ENCODE results near the gene KLK2.
"Not testable (repeated sequence)": the region's sequence is repeated elsewhere in the genome, so short reads cannot be mapped to it uniquely, and the experiment has no call there.

The KLK2 gene

GRCh38 chr19:50896089-50896590 is 22.9 kb downstream of the KLK2 start:
- not testable (repeated sequence) for DNase-seq

- no peak for DNase-seq
Measured at GRCh38 chr19:50896591-50897190, 23.5 kb downstream of the KLK2 start.

- no peak for DNase-seq
Measured at GRCh38 chr19:50897191-50897607, 24.0 kb downstream of the KLK2 start.

- DNase-seq, result no peak
Measured at GRCh38 chr19:50897612-50898011, 24.4 kb downstream of the KLK2 start.

- DNase-seq, result no peak
Measured at GRCh38 chr19:50898018-50898417, 24.8 kb downstream of the KLK2 start.

GRCh38 chr19:50899569-50899968 is 26.3 kb downstream of the KLK2 start:
- no peak for DNase-seq

GRCh38 chr19:50902640-50903039 is 29.4 kb downstream of the KLK2 start:
- no peak for DNase-seq

GRCh38 chr19:50906217-50906616 is 33.0 kb downstream of the KLK2 start:
- peak; percentile 33 for DNase-seq

GRCh38 chr19:50908336-50908735 is 35.1 kb downstream of the KLK2 start:
- no peak for DNase-seq

- DNase-seq, result peak; percentile 34
Measured at GRCh38 chr19:50909240-50910070, 36.2 kb downstream of the KLK2 start.

GRCh38 chr19:50910722-50911121 is 37.5 kb downstream of the KLK2 start:
- no peak for DNase-seq

GRCh38 chr19:50911206-50912101 is 38.2 kb downstream of the KLK2 start, which contains the start of gene KLK4:
Gene KLK4 (minus strand): TSS chr19:50911395. CDS start chr19:50910738, 657 bp downstream.
- DNase-seq, result no peak

- no peak for DNase-seq
Measured at GRCh38 chr19:50912102-50912599, 38.9 kb downstream of the KLK2 start.

- no peak for DNase-seq
Measured at GRCh38 chr19:50912727-50913716, 39.8 kb downstream of the KLK2 start.

- DNase-seq, result no peak
Measured at GRCh38 chr19:50916069-50916468, 42.8 kb downstream of the KLK2 start.

GRCh38 chr19:50921426-50922316 is 48.4 kb downstream of the KLK2 start:
- DNase-seq, result no peak

- DNase-seq, result peak; percentile 72
Measured at GRCh38 chr19:50922317-50922853, 49.1 kb downstream of the KLK2 start.

- no peak for DNase-seq
Measured at GRCh38 chr19:50924586-50924985, 51.3 kb downstream of the KLK2 start.

GRCh38 chr19:50925734-50926133 is 52.5 kb downstream of the KLK2 start:
- no peak for DNase-seq

- no peak for DNase-seq
Measured at GRCh38 chr19:50926144-50926543, 52.9 kb downstream of the KLK2 start.

Measured in stimulated activated CD4-positive, alpha-beta T cell treated with anti-CD3 and anti-CD28 coated beads, Interleukin-4, amount 100 ng/mL, for 1 hour (primary cell).